Stimulated activated effector memory CD8-positive, alpha-beta T cell treated with anti-CD3 and anti-CD28 coated beads, Interleukin-12 subunit alpha, Interleukin-12 subunit beta, amount 100 ng/mL, for 72 hours (primary cell): ENCODE data around the gene CSNK1A1L.
A peak's percentile ranks its signal among the peaks of the same experiment; 100 is the strongest.

ENCODE experiments used
- ATAC-seq: fragments of 150-1000 bp; cut with Tn5 transposase; 2 replicates; pipeline ENCODE4 v1.10.0; 2021
- DNase-seq, 2 donors: peaks; one replicate each; pipeline ENCODE4 v3.0.0; 2021 to 2022; ENCODE audit warnings: low spot score in 2 of 2
- H3K27ac Mint-ChIP-seq: one replicate; pipeline ENCODE4 v1.8.0; 2022; ENCODE audit warnings: mild to moderate bottlenecking, mixed read lengths
- H3K36me3 Mint-ChIP-seq: one replicate; pipeline ENCODE4 v1.8.0; 2022; ENCODE audit warnings: mild to moderate bottlenecking, mixed read lengths
- H3K4me1 Mint-ChIP-seq: one replicate; pipeline ENCODE4 v1.8.0; 2022; ENCODE audit warnings: mixed read lengths
- H3K4me3 Mint-ChIP-seq: one replicate; pipeline ENCODE4 v1.8.0; 2022; ENCODE audit warnings: mild to moderate bottlenecking, mixed read lengths
- H3K9me3 Mint-ChIP-seq: one replicate; pipeline ENCODE4 v1.8.0; 2022; ENCODE audit warnings: mixed read lengths

The CSNK1A1L gene

DNA sequence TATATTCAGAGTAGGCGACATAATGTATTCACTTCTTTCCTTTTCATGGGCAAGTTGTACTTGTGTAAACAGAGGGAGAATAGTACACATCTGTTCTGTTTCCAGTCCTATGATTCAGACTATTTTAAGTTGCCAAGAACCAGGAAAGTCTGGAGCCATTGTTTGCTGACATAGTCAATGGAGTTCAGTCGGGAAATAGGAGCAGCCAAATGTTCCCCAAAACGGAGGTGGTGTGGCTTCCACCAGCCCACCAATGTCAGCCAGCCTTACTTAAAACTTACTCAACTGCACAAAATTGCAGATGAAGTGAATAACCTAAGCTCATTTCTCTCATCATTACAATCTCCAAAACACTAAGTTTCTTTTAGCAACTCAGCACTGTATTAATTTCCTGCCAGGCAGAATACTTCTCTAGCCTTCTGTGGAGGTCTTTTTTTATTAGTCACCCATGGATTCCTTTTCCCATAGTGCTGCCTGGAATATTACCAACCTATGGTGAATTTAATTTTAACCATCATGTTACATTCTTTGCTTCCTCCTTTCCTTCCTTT, 22.3 kb upstream of the CSNK1A1L start:
- ATAC-seq (no peak), DNase-seq (no peak)
- H3K9me3 Mint-ChIP-seq = no peaks in the 10 kb centered on the region
- H3K27ac Mint-ChIP-seq = no peak overlapping the region
- H3K4me3 Mint-ChIP-seq = no peak overlapping the region
- H3K4me1 Mint-ChIP-seq = no peaks in the 10 kb centered on the region
- no peaks in the 10 kb centered on the region for H3K36me3 Mint-ChIP-seq

- Mint-ChIP-seq H3K4me1 (no peaks in the 10 kb centered on the region), H3K4me3 (no peak overlapping the region), H3K36me3 (no peaks in the 10 kb centered on the region), H3K27ac (no peak overlapping the region), H3K9me3 (no peaks in the 10 kb centered on the region)
- DNase-seq (no peak), ATAC-seq (no peak)
These were observed 17.9 kb upstream of the CSNK1A1L start for GRCh38 chr13:37123337-37123736.

DNA sequence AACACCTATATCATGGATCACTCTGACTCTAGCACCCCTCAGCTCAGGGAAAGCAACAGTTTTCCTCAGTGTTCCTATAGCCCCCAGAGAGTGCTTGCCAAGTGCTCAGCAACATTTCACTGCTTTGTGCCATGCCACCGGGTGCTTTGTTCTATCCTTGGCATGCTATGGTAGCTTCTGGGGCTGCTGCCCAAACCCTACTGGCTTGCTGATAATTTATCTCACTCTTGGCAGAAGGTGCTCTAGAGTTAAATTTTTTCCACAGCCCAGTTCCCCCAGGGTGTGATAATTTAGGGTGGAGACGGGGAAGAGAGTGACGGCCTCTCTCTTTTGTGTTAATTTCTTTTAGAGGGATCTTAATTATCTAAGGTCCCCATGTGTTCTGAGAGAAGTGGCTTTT, 12.6 kb upstream of the CSNK1A1L start:
- no peak for ATAC-seq
- Mint-ChIP-seq H3K4me1 (no peaks in the 10 kb centered on the region), H3K9me3 (no peaks in the 10 kb centered on the region), H3K36me3 (no peaks in the 10 kb centered on the region), H3K27ac (no peak overlapping the region), H3K4me3 (no peak overlapping the region)
- DNase-seq = no peak

DNA sequence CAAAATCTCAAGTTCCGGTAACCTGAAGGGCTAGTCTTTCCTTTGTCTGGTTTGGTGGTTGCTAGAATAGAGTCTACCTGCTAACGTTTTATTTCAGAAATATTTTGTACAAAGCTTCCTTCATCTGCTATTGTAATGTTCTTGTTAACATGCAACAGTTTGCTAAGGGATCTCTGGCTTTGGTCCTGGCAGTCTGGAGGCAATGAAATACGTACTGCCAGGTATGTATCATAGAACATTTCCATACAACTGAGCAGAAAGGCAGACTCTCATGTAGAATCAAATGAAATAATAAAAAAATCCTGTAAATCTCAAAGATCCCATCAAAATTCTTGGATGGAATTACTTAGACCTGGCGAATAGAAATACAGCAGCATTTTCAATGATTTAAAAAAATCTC, 8.8 kb upstream of the CSNK1A1L start:
- ATAC-seq (no peak), DNase-seq (no peak)
- Mint-ChIP-seq H3K27ac (no peak overlapping the region), H3K36me3 (no peaks in the 10 kb centered on the region), H3K4me3 (no peak overlapping the region), H3K9me3 (no peaks in the 10 kb centered on the region), H3K4me1 (no peaks in the 10 kb centered on the region)

- Mint-ChIP-seq H3K4me3 (no peak overlapping the region), H3K36me3 (no peaks in the 10 kb centered on the region), H3K27ac (no peak overlapping the region), H3K9me3 (no peaks in the 10 kb centered on the region), H3K4me1 (no peaks in the 10 kb centered on the region)
- no peak for DNase-seq
- no peak for ATAC-seq
These were observed 8.1 kb upstream of the CSNK1A1L start for GRCh38 chr13:37113534-37113933.

GRCh38 chr13:37109051-37109678, 3.7 kb upstream of the CSNK1A1L start:
- Mint-ChIP-seq H3K36me3 (no peaks in the 10 kb centered on the region), H3K27ac (no peak overlapping the region), H3K4me3 (no peak overlapping the region), H3K4me1 (no peaks in the 10 kb centered on the region), H3K9me3 (no peaks in the 10 kb centered on the region)
- DNase-seq = no peak
- ATAC-seq = no peak

- Mint-ChIP-seq H3K4me3 (no peak overlapping the region), H3K4me1 (no peaks in the 10 kb centered on the region), H3K27ac (no peak overlapping the region), H3K9me3 (no peaks in the 10 kb centered on the region), H3K36me3 (no peaks in the 10 kb centered on the region)
- ATAC-seq (no peak), DNase-seq (no peak)
These were observed 2.4 kb upstream of the CSNK1A1L start for GRCh38 chr13:37107868-37108267.

DNA sequence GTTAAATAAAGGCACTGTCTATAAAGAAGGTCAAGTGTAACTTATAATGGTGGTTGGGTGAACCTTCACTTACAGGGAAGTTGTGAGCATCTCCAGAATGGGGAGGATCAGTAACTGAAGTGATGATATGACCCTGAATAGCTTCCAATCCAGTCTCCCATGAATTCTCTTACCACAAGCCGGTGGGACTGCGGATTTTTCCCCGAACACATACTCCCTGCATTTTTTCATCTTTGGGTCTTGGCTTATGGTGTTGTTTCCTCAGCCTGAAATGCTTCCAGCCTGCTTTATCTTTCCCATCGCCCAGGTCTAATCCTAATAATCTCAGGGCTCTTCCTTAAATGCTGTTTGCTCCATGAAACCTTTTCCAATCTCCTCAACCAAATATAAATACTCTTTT, 2.0 kb upstream of the CSNK1A1L start:
- DNase-seq (no peak), ATAC-seq (no peak)
- Mint-ChIP-seq H3K36me3 (no peaks in the 10 kb centered on the region), H3K27ac (no peak overlapping the region), H3K4me1 (no peaks in the 10 kb centered on the region), H3K4me3 (no peak overlapping the region), H3K9me3 (no peaks in the 10 kb centered on the region)

DNA sequence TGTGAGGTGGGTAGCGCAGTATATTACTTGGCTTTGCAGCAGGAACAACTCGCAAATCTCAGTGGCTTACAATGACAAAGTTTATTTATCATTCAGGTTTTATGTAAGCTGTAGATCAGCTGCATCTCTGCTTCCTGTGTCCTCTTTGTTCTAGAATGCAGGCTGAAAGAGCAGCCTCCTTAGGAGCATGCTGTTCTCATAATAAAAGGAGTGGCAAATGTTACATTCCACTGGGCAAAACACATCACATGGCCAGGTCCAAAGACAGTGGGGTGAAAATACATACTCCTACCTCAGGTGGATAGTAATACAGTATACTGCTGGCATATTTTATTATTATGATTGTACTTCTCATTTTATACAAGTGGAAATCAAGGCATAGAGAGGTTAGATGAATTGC, 1.2 kb upstream of the CSNK1A1L start:
- Mint-ChIP-seq H3K4me1 (no peaks in the 10 kb centered on the region), H3K27ac (no peak overlapping the region), H3K36me3 (no peaks in the 10 kb centered on the region), H3K4me3 (no peak overlapping the region), H3K9me3 (no peaks in the 10 kb centered on the region)
- DNase-seq (no peak), ATAC-seq (no peak)

DNA sequence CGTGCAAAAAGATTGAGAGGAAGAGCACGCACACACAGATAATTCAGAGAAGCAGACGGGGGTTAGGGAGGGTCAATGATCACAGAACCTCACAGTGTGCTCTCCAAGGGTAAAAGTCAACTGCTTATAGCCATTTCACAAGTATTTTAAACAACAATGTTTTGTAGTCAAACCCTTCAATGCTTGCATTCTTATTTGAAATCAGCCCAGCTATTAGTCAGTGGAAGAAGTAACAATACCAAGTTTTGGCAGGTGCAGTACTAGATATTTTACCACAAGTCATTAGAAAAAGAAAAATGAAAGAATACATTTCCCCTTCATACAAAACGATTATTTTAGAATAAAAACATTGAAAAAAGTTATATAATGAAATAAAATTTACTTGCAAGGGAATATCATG, 2.6 kb downstream of the CSNK1A1L start:
- no peak for ATAC-seq
- Mint-ChIP-seq H3K4me3 (no peak overlapping the region), H3K4me1 (no peaks in the 10 kb centered on the region), H3K9me3 (no peaks in the 10 kb centered on the region), H3K36me3 (no peaks in the 10 kb centered on the region), H3K27ac (no peak overlapping the region)
- DNase-seq = no peak

DNA sequence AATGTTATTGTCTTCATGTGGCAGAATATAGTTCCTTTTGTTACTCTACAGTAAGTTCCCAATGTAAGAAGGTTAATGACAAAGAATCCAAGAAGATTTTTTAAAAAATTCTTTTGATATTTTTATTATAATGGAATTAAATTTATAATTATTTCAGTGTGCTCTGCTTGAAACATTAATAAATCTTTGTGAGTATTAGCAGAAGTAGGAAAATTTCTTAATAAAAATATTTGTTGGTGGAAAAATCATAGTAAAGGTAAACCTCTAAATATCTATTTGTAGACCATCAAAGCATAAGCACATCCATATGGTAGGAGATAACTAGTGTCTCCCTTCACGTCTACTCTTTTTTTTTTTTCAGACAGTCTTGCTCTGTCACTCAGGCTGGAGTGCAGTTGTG, 4.3 kb downstream of the CSNK1A1L start:
- Mint-ChIP-seq H3K36me3 (no peaks in the 10 kb centered on the region), H3K27ac (no peak overlapping the region), H3K9me3 (no peaks in the 10 kb centered on the region), H3K4me1 (no peaks in the 10 kb centered on the region), H3K4me3 (no peak overlapping the region)
- ATAC-seq (no peak), DNase-seq (no peak)

DNA sequence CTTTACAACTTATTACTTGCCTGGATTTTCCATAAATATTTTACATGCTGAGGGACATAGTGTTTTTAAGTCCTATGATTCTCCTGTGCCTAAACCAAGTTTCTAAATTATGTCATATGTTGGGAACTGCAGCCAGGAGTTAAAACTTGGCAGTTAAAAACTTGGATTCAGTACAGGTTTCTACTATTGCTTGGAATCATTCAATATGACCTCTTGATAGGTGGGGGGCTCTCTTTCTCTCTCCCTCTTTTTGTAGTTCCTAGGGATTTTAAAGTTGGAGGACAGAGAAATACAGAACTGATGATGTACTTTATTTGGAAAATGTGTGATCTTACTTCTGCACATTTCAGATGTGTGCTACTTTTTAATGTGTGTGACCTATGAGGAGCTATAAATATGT, 4.7 kb downstream of the CSNK1A1L start:
- no peak overlapping the region for H3K27ac Mint-ChIP-seq
- no peak overlapping the region for H3K4me3 Mint-ChIP-seq
- ATAC-seq (no peak), DNase-seq (no peak)
- no peaks in the 10 kb centered on the region for H3K9me3 Mint-ChIP-seq
- H3K4me1 Mint-ChIP-seq = no peaks in the 10 kb centered on the region
- H3K36me3 Mint-ChIP-seq = no peaks in the 10 kb centered on the region

GRCh38 chr13:37097076-37097475, 8.4 kb downstream of the CSNK1A1L start:
- H3K27ac Mint-ChIP-seq = no peak overlapping the region
- DNase-seq (no peak), ATAC-seq (no peak)
- no peak overlapping the region for H3K4me3 Mint-ChIP-seq
- no peaks in the 10 kb centered on the region for H3K36me3 Mint-ChIP-seq
- H3K9me3 Mint-ChIP-seq = no peaks in the 10 kb centered on the region
- no peaks in the 10 kb centered on the region for H3K4me1 Mint-ChIP-seq

DNA sequence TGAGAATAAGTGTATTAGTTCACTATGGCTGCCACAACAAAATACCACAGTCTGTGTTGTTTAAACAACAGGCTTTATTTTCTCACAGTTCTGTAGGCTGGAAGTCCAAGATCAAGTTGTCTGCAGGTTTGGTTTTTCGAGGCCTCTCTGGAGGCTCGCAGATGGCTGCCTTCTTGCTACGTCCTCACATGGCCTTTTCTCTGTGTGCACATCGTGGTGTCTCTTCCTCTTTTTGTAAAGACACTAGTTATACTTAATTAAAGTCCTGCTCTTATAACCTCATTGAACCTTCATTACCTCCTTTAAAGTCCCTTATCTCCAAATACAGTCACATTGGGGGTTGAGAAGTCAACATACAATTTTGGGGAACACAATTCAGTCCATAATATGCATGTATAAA, 10.6 kb downstream of the CSNK1A1L start:
- Mint-ChIP-seq H3K4me3 (no peak overlapping the region), H3K9me3 (no peaks in the 10 kb centered on the region)
- no peak for ATAC-seq

GRCh38 chr13:37094099-37094498, 11.4 kb downstream of the CSNK1A1L start:
- no peak overlapping the region for H3K4me3 Mint-ChIP-seq
- H3K9me3 Mint-ChIP-seq = no peaks in the 10 kb centered on the region
- DNase-seq (no peak), ATAC-seq (no peak)
- no peak overlapping the region for H3K27ac Mint-ChIP-seq
- no peaks in the 10 kb centered on the region for H3K4me1 Mint-ChIP-seq
- no peaks in the 10 kb centered on the region for H3K36me3 Mint-ChIP-seq

More for the DNA sequence above, 10.6 kb downstream of the CSNK1A1L start:
- no peak for DNase-seq
- Mint-ChIP-seq H3K36me3 (no peaks in the 10 kb centered on the region), H3K27ac (no peak overlapping the region), H3K4me1 (no peaks in the 10 kb centered on the region)

- no peak overlapping the region for H3K27ac Mint-ChIP-seq
- DNase-seq (no peak), ATAC-seq (no peak)
- H3K4me1 Mint-ChIP-seq = no peaks in the 10 kb centered on the region
- no peaks in the 10 kb centered on the region for H3K9me3 Mint-ChIP-seq
- no peaks in the 10 kb centered on the region for H3K36me3 Mint-ChIP-seq
- H3K4me3 Mint-ChIP-seq = no peak overlapping the region
These were observed 13.6 kb downstream of the CSNK1A1L start for GRCh38 chr13:37091835-37092234.

DNA sequence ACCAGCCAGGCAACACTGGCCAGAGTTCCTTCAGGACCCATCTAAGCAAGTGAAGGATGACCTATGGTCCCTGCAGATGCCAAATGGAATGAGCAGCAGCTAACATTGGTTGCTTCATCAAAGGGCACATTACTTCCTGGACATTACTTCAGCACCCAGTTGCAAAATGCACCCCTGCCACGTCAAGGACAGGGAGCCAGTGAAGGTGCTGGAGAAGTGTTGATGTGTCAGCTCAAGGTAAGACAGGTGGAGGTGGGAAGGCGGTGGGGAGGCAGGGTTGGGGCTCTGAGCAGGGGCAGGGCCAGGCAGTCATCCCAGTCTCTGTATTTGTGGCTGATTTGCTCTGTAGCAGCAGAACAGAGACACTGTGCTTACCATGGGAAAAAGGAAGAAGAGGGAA, 14.6 kb downstream of the CSNK1A1L start:
- Mint-ChIP-seq H3K4me1 (no peaks in the 10 kb centered on the region), H3K27ac (no peak overlapping the region), H3K9me3 (no peaks in the 10 kb centered on the region), H3K36me3 (no peaks in the 10 kb centered on the region), H3K4me3 (no peak overlapping the region)
- ATAC-seq = peak; percentile 34
- no peak for DNase-seq
